ENCODE measurements around the gene MIDN.

Gene MIDN

DNA sequence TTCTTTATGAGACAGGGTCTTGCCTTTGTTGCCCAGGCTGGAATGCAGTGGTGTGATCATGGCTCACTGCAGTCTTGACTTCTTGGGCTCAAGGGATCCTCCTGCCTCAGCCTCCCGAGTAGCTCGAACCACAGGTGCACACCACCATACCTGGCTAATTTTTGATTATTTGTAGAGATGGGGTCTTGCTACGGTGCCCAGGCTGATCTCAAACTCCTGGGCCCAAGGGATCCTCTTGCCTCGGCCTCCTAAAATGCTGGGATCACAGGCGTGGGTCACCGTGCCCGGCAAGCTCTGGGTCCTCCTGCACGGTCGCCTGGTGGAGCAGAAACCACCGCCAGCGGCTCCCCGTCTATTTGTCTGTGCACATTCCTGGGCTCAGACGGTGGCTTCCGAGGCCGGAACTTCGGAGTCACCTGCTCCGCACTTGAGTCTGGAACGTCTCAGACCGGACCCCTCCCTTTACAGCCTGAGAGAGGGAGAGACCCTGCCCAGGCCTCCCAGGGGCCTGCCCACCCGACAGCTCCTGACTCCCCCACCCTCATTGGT, 59.4 kb downstream of the MIDN start:
- in situ Hi-C loops (cut with MboI; ENCODE audit: low pct_unique_long_range_greater_than_20kb, low sequenced_read_pairs, unreplicated experiment) = no loop called here
- TF ChIP-seq, protein P1, sequence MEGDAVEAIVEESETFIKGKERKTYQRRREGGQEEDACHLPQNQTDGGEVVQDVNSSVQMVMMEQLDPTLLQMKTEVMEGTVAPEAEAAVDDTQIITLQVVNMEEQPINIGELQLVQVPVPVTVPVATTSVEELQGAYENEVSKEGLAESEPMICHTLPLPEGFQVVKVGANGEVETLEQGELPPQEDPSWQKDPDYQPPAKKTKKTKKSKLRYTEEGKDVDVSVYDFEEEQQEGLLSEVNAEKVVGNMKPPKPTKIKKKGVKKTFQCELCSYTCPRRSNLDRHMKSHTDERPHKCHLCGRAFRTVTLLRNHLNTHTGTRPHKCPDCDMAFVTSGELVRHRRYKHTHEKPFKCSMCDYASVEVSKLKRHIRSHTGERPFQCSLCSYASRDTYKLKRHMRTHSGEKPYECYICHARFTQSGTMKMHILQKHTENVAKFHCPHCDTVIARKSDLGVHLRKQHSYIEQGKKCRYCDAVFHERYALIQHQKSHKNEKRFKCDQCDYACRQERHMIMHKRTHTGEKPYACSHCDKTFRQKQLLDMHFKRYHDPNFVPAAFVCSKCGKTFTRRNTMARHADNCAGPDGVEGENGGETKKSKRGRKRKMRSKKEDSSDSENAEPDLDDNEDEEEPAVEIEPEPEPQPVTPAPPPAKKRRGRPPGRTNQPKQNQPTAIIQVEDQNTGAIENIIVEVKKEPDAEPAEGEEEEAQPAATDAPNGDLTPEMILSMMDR (IDR thresholded peaks at IDR 0.05; ENCODE audit: extremely low read depth, insufficient read depth, missing control alignments) = no peak
- no peak for DNase-seq (ENCODE audit: low spot score)

GRCh38 chr19:1308718-1309117, 60.3 kb downstream of the MIDN start:
- TF ChIP-seq, protein P1 (IDR thresholded peaks at IDR 0.05; ENCODE audit: extremely low read depth, insufficient read depth, missing control alignments) = no peak
- no peak for DNase-seq (ENCODE audit: low spot score)
- in situ Hi-C loops (cut with MboI; ENCODE audit: low pct_unique_long_range_greater_than_20kb, low sequenced_read_pairs, unreplicated experiment) = no loop called here
